ENCODE measurements around the gene GDF7.

GDF7 gene

GRCh38 chr2:20674309-20674965 lies 7.5 kb downstream of the GDF7 start:
- DNase-seq = no peak

GRCh38 chr2:20674974-20675679 lies 8.2 kb downstream of the GDF7 start:
- no peak for DNase-seq

DNA sequence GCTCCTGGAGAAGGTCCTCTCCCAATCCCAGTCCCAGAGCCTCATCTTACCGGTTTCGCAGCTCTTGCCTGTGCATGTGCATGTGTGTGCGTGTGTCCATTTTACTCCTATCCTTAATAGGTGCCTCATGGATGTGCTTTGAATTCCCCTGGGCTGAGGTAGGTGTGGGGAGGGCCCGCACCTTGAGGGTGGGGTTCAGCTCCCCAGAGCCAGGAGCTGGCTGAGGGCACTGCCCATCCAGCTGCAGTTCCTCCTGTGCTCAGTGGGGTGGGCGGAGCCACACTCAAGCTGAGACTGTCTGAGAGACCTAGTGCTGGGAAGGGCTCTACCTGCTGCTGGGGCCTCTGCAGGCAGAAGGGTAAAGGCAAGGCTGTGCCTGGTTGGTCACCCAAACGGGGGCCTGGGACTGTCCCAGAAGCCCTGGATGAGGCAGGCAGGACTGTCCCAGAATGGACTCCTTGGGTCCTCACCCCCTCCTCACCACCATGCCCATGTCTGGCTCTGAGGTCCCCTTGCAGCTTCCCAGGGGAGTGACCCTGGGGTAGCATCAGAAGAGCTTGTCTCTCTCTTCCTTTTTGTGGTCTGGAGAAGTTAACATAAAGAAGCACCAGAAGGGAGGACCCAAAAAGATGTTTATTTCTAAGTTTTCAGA lies 8.9 kb downstream of the GDF7 start:
- no peak for DNase-seq

DNA sequence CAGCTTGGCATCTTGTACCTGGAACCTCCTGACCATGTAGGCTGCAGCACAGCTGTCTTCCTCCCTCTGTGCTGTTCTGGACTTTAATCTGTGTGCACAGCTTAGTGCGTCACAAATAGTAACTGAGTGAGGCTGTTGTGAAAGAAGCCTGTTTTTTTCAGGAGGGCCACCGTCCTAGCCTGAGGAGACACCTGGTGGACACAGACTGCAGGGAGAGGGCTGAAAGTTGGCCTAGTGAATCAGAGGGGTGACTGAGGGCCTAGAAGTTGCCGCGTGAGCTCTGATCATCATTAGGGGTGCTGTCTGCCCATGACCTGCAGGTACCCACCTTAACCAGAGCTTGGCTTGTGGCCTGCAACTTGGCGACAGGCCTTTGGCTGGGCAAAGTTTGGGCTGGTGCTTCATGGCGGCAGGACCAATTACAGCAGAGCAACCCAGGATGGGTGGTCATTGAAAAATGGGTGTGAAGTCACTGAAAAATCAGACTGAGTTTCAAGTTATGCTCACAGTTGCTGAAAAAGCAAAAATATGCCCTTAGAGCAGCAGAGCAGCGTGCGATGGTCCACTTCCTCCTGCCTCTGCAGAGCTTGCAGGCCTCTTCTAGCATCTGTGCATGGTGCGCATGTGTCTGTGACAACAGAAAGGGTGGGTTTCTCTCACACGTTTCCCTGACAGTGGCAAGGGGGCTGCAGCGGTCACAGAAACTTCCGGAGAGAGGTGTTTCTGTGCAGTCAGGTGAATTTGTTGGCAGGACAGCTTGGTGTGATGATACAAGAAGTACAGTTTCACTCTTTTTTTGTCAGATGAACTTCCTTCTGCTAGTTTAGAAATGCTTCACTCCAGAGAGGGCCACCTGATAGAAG lies 9.6 kb downstream of the GDF7 start:
- no peak for DNase-seq

DNA sequence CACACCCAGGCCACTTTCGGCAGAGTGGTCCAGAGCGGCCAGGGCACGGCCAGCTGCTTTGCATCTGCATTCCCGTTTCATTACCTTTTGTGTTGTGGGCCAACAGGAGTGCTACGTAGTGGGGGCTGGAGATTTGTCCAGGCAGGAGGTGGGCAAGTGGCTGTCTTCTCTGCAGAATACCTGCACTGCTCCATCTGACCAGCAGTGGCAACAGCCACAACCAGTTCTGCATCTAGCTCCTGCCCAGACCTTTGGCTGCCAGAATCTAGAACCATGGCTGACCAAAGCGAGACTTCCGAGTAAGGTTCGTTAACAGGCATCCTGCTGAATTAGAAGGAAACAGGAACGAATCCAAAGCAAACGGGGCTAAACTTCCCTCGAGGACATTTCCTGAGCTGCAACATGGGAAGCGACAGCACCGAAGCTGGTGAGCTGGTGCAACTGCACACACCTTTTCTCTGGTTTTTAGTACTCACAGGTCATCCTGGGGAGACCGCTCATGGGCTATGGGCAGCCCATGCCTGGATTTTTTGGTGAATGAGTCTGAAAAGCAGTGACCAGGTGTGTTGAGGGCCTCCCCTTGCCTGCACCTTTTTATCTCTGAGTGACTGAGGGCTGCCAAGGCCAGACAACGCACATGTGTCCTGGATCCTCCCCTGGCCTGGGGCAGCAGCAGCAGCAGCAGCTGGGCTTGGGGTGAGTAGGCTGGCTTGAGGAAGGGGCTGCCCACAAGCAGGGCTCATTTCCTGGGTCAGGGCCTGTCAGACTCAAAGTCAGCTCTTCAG lies 10.5 kb downstream of the GDF7 start:
- DNase-seq = no peak

GRCh38 chr2:20678086-20678395 lies 11.1 kb downstream of the GDF7 start:
- no peak for DNase-seq

DNA sequence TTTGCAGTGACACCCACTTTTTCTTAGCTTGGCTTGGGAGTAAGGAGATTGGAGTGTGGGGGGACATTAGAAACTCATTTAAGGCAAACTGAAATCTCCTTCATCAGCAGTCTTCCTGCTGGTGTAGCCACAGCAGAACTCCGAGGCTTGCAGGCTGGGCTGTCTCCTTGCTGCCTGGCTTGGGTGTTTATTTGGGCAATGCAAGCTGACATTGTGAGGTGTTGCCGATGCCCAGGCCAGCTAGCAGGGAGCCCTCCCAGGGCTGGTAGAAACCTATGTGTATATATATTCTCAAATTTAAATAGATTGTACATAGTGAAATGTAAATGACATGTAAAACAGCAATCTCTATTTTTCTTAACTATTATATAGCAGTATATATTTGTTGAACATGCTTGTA lies 11.8 kb downstream of the GDF7 start:
- no peak for DNase-seq

DNA sequence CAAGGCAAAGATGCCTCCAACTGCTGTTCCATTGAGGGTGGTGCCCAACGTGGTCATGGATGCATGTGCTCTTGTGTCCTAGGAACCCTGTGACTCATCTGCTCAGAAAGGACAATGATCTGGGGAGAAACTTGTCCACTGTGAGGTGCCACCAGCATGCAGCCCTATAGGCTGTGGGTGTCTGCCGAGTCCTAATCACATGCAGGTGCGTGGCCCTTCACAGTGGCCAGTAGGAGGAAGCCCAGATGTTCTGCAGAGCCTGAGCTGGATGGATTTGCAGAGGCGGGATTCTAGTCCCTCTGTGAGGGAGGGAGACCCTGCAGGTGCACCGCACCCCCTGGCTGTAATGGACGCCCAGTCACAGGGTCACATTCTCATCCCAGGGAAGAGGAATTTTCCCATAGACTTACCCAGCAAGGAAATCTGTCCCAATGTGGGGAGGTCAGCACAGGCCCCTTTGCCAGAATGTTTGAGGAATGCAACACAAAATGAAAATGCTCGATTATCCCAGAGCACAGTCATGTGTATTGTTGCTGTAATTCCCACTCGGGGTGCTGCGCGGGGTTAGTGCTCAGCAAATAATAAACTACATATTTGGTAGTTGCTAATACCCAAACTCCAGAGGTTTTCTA lies 13.9 kb downstream of the GDF7 start:
- DNase-seq = no peak

DNA sequence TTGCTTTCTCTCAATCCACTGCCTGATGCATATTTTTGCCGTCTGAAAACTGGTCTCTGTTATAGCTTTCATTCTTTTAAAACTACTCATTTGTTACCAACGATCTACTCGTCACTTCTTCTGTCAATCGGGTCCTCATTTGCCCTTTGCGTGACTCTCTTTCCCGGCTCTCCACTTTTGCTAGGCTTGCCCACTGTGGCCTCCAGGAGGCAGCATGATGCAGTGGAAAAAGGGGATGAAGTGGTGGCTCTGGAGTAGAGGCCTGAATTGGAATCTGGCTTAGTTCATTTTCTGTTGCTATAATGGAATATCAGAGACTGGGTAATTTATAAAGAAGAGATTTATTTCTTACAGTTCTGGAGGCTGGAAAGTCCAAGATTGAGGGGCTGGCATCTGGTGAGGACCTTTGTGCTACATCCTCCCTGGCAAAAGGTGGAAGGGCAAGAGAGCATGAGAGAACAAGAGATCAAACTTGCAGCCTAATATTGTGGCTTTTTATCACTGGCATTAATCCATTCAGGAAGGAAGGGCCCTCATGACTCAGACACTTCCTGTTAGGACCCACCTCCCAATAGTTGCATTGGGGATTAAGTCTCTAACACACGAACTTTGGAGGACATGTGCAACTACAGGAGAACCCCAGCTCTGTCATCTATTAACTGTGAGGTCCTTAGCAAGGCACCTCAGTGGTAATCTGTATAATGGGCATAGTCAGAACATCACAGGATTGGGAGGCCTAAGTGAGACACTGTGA lies 15.4 kb downstream of the GDF7 start:
- DNase-seq = no peak

DNA sequence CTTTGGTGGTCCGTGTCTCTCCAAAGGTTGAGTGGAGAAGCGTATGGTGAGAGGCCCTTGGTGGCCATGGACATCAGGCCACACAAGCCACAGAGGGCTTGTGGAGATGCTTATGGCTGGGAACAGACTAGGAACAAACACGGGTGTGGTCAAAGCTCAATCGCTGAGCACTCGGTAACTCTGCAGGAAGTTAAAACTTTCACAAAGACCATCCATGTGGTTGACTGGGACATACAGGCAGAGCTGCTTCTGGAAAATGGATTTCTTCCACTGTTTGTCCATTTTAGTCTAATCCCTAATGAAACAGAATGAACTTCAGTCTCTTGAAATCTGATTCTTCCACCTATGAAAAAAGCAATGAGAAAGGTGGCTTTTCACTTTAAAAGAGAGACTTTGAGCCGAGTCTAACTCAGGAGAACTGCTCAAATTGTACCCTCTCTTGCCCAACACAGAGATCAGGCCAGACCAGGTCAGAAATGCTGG lies 17.7 kb downstream of the GDF7 start:
- DNase-seq = no peak

DNA sequence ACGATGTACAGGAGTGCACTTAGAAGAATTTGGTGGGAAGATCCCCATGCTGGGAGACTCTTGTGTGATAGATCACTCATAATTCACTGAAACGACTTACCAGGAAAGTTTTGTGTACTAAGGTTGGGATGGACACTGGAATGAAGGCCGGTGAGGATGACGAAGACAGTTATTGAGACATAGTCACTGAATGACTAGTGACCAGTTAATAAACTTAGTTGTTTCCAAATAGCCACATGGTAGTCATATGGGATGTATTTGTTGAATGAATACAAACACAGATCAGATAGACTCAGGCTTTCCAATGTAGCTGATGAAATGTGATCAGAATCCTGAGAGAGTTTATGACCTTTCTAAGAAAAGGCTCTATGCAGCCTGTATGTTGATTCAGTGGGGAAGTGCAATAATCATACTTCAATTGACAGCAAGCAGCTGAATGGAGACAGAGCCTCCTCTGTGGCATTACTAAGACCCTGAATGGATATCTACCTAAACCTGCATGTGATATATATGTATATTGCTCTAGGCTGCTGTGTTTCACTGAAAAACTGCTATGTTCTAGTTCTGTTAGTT lies 20.4 kb downstream of the GDF7 start:
- no peak for DNase-seq

DNA sequence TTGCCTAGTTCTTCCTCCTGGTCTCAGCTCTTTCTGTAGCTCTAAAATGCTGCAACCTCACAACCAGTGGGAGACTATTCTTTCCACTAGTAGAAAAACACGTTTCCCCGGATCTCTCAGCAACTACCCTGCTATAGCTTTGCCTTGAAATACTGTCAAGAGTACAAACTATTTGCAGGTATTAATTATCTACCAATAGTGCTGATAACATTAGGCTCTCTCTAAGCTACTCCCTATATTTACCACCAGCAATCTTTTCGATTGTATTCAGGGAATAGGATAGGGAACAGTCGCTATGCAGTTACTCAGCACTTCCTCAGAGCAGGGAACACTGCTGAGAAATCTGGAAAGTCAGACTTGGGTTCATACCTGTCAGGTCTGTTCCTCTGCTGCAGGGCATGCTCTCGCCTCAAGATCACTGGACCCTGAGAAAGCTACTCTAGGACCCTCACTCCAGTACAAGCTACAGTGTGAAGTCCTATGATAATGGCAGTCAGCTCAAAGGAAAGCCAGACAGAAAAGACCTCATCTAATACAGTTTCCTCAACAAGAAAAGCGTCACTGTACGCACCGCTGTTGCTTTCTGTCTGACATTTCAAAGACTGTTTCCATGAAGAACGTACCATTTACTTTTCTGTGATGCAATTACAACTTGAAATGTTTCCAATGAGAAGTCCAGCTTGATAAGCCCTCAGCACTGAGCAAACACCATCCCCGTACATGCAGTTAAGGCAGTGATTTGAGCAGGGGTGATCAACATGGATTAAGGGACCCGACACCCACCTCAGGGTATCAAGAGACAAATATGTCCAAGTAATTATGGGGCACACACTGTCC lies 22.7 kb downstream of the GDF7 start:
- DNase-seq = no peak

GRCh38 chr2:20691076-20691734 lies 24.3 kb downstream of the GDF7 start:
- DNase-seq = no peak

GRCh38 chr2:20692081-20692480 lies 25.1 kb downstream of the GDF7 start:
- DNase-seq = no peak

DNA sequence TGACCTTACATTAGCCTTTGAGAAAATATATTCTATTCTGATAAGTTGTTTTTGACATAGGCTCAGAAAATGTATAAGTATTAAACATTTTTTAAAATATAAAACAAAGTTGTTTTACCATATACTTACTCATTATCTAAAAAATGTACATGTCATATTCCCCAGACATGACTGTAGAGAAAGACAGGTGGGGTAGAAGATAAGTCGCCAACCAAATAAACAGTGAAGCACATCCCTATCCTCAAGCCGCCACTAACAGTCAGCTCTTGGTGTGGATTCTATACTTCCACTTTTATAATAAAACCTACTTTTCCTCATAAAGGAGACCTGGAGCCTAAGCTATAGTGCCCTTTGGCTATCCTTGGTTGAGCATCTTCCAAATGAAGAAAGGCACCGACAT lies 26.4 kb downstream of the GDF7 start:
- no peak for DNase-seq

- DNase-seq = no peak
Observed at GRCh38 chr2:20696366-20696765, 29.4 kb downstream of the GDF7 start.

GRCh38 chr2:20697322-20697934 lies 30.5 kb downstream of the GDF7 start:
- DNase-seq = no peak

DNA sequence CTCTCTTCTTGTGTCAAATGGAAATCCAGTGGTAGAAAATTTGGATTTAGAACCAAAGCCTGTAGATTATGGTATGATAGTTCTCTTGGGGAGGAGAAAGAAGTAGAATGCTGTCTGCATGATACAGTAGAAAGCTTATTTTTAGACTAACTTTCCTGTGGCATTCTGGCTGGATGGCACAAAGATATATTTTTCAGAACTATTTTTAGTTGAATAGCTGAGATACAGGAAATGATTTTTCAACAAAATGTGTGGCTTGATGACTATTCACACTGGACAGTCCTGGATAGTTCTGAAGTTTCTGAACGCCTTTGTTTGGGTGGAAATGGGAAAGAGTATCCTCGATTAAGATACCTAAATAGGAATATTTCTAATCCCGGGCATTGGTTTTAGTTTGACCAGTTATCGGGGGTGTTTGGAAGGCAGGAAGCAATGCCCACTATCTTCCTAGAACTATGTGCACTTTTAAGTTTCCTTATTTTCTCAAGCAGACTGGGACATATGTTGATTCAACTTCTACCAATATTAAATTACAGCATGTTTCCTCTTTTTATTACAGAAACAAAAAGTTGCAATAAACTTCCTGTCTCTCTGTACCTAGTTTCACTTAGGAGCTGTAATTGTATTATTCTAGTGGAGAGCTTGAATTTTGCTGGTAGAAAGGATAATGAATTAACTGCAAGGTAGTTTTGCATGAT lies 32.1 kb downstream of the GDF7 start:
- DNase-seq = no peak

All from right kidney (tissue), 1 donor.